A549 (cell line): ENCODE measurements around the gene SPRR1A.

ENCODE experiments used
- CBX8 ChIP-seq: fragments of 200-600 bp; sonication (generic); IDR thresholded peaks from 2 replicates; pipeline ENCODE4 v1.6.1; 2016
- CTCF ChIP-seq: fragments of >200 bp; sonication (Bioruptor Twin); formaldehyde crosslinking; IDR thresholded peaks from 3 replicates; pipeline ENCODE4 v1.5.1; 2016
- TFCP2L1 ChIP-seq: fragments of 250-450 bp; sonication (Bioruptor Pico); IDR thresholded peaks from 2 replicates; pipeline ENCODE4 v1.5.0; 2021; ENCODE audit warnings: mild to moderate bottlenecking

GRCh38 chr1:152993186-152993585 is 9.3 kb downstream of the SPRR1A start:
- no peak for TF ChIP-seq CTCF
- TF ChIP-seq CBX8 = no peak
- no peak for TF ChIP-seq TFCP2L1 (CRISPR knock-in tag)
